GM12891 (cell line): ENCODE measurements around the gene INSIG1.

ENCODE experiments used
- DNase-seq: peaks from one replicate; pipeline ENCODE4 v3.0.0; 2011; ENCODE audit warnings: low spot score; ENCODE audit not compliant: insufficient read length
- FAIRE-seq: peaks from 2 replicates; lab custom pipeline; 2011; peaks lifted over from hg19 to GRCh38; lab: Jason Lieb, UNC
- PAX5 ChIP-seq: IDR thresholded peaks from 2 replicates; pipeline ENCODE4 v1.6.1; 2011; ENCODE audit warnings: low read length, moderate library complexity, mild to moderate bottlenecking; ENCODE audit not compliant: insufficient read depth, severe bottlenecking
- POLR2A ChIP-seq: IDR thresholded peaks from 2 replicates; pipeline ENCODE4 v1.6.1; 2011; ENCODE audit warnings: low read depth, low read length, control low read depth
- POLR2AphosphoS5 ChIP-seq: IDR thresholded peaks from 2 replicates; pipeline ENCODE4 v1.6.1; 2011; ENCODE audit warnings: low read depth, low read length, control low read depth
- POU2F2 ChIP-seq: IDR thresholded peaks from 2 replicates; pipeline ENCODE4 v1.6.1; 2011; ENCODE audit warnings: low read depth, mild to moderate bottlenecking, control low read depth, low read length, moderate library complexity
- SPI1 ChIP-seq: IDR thresholded peaks from 2 replicates; pipeline ENCODE4 v1.6.1; 2011; ENCODE audit warnings: low read depth, low read length, control low read depth
- TAF1 ChIP-seq: IDR thresholded peaks from 2 replicates; pipeline ENCODE4 v1.6.1; 2011; ENCODE audit warnings: low read depth, low read length, control low read depth

Gene INSIG1

GRCh38 chr7:155291045-155291530, 6.6 kb upstream of the INSIG1 start:
- DNase-seq (no peak), FAIRE-seq (no peak)
- TF ChIP-seq PAX5 (no peak), POLR2A (no peak), POLR2AphosphoS5 (no peak), POU2F2 (no peak), SPI1 (no peak), TAF1 (no peak)

- no peak for TF ChIP-seq POU2F2
- TF ChIP-seq TAF1 = no peak
- no peak for TF ChIP-seq PAX5
- TF ChIP-seq SPI1 = no peak
- no peak for TF ChIP-seq POLR2AphosphoS5
- no peak for TF ChIP-seq POLR2A
- no peak for FAIRE-seq
- DNase-seq = no peak
These were observed 5.9 kb upstream of the INSIG1 start for GRCh38 chr7:155291729-155292128.

- FAIRE-seq (no peak), DNase-seq (no peak)
- TF ChIP-seq PAX5 (no peak), POU2F2 (no peak), TAF1 (no peak), POLR2AphosphoS5 (no peak), POLR2A (no peak), SPI1 (no peak)
These were observed 4.9 kb upstream of the INSIG1 start for GRCh38 chr7:155292680-155293226.

GRCh38 chr7:155293721-155294510, 3.8 kb upstream of the INSIG1 start:
- no peak for DNase-seq
- TF ChIP-seq SPI1 (no peak), POLR2AphosphoS5 (no peak), POLR2A (no peak), PAX5 (no peak), POU2F2 (no peak), TAF1 (no peak)
- FAIRE-seq = no peak

GRCh38 chr7:155294511-155294778, 3.2 kb upstream of the INSIG1 start:
- no peak for FAIRE-seq
- DNase-seq = no peak
- TF ChIP-seq TAF1 = no peak
- no peak for TF ChIP-seq PAX5
- no peak for TF ChIP-seq POLR2A
- no peak for TF ChIP-seq POLR2AphosphoS5
- TF ChIP-seq POU2F2 = no peak
- no peak for TF ChIP-seq SPI1

- FAIRE-seq (no peak), DNase-seq (no peak)
- TF ChIP-seq POLR2AphosphoS5 (no peak), PAX5 (no peak), POU2F2 (no peak), TAF1 (no peak), SPI1 (no peak), POLR2A (no peak)
These were observed 2.2 kb upstream of the INSIG1 start for GRCh38 chr7:155295511-155295910.

GRCh38 chr7:155296006-155296787, 1.5 kb upstream of the INSIG1 start:
- TF ChIP-seq POLR2AphosphoS5 = no peak
- no peak for TF ChIP-seq TAF1
- TF ChIP-seq PAX5 = no peak
- TF ChIP-seq SPI1 = no peak
- TF ChIP-seq POLR2A = no peak
- no peak for TF ChIP-seq POU2F2
- DNase-seq (no peak), FAIRE-seq (no peak)

- FAIRE-seq (peak; percentile 77), DNase-seq (peak; percentile 40)
- TF ChIP-seq POLR2AphosphoS5 (peak; percentile 22; the same call in 1 of the 2 replicates), SPI1 (no peak), POLR2A (no peak; the same call in 1 of the 2 replicates), POU2F2 (peak; percentile 47; the same call in 1 of the 2 replicates), TAF1 (no peak), PAX5 (no peak)
These were observed 726 bp upstream of the INSIG1 start for GRCh38 chr7:155296788-155297516.
